CD4-positive, alpha-beta T cell (primary cell): ENCODE data around the gene BLZF1. TPM values are rescaled to one million over a fixed set of nuclear protein-coding genes. Genes with fewer than 3 reads are reported as not detected.

Source experiments
- ATAC-seq: fragments of 200-7000 bp; cut with Tn5 transposase; one replicate; pipeline ENCODE4 v1.10.0; 2022; ENCODE audit warnings: mild to moderate bottlenecking; ENCODE audit not compliant: poor library complexity
- CTCF ChIA-PET: fragments of 350-600 bp; sonication (Branson Sonifier 250); formaldehyde crosslinking; loops from one replicate; lab custom pipeline; 2021; ENCODE audit warnings: antibody characterized with exemption, inconsistent platforms; lab: Charles Lee
- POLR2A ChIA-PET: fragments of 350-600 bp; sonication (Branson Sonifier 250); formaldehyde crosslinking; loops from one replicate; lab custom pipeline; 2021; ENCODE audit warnings: antibody characterized with exemption, inconsistent platforms; lab: Charles Lee
- DNase-seq, 14 experiments: peaks; one replicate each; pipeline ENCODE4 v3.0.0-alpha.2; 2013 to 2020; ENCODE audit warnings: mixed read lengths in 2 of 14
- H3K27ac ChIP-seq, 2 donors: one replicate each; pipeline versions ENCODE4 v1.5.1 to v1.7.0; 2013; ENCODE audit warnings: low read length in 2 of 2, low read depth in 1 of 2, mild to moderate bottlenecking in 1 of 2
- H3K27me3 ChIP-seq, 2 experiments: 1 replicate in 1 of 2; 2 replicates in 1 of 2; pipeline versions ENCODE4 v1.6.1 to v1.7.0; 2013; ENCODE audit warnings: low read length in 2 of 2, control low read depth in 1 of 2, mild to moderate bottlenecking in 1 of 2, moderate library complexity in 1 of 2; ENCODE audit not compliant: insufficient read depth in 2 of 2, control insufficient read depth in 1 of 2
- H3K36me3 ChIP-seq: one replicate; pipeline ENCODE4 v1.6.1; 2013; ENCODE audit warnings: low read length, control low read depth; ENCODE audit not compliant: insufficient read depth
- H3K4me1 ChIP-seq: one replicate; pipeline ENCODE4 v1.6.1; 2013; ENCODE audit warnings: low read length, control low read depth; ENCODE audit not compliant: insufficient read depth
- H3K4me3 ChIP-seq: one replicate; pipeline ENCODE4 v1.5.1; 2013; ENCODE audit warnings: mild to moderate bottlenecking, low read length, moderate library complexity
- H3K9me3 ChIP-seq, 2 experiments: 1 replicate in 1 of 2; 2 replicates in 1 of 2; pipeline versions ENCODE4 v1.6.1 to v1.7.0; 2013; ENCODE audit warnings: low read length in 2 of 2, mild to moderate bottlenecking in 2 of 2, control low read depth in 1 of 2, moderate library complexity in 1 of 2; ENCODE audit not compliant: control insufficient read depth in 1 of 2, insufficient read depth in 1 of 2
- H3K27ac Mint-ChIP-seq: one replicate; pipeline ENCODE4 v1.8.0; 2020; ENCODE audit warnings: mixed read lengths
- H3K27me3 Mint-ChIP-seq: one replicate; pipeline ENCODE4 v1.8.0; 2021; ENCODE audit warnings: mixed read lengths
- H3K36me3 Mint-ChIP-seq: one replicate; pipeline ENCODE4 v1.8.0; 2021; ENCODE audit warnings: low read depth, mixed read lengths
- H3K4me1 Mint-ChIP-seq: one replicate; pipeline ENCODE4 v1.8.0; 2021; ENCODE audit warnings: low read depth, mixed read lengths
- H3K4me3 Mint-ChIP-seq: one replicate; pipeline ENCODE4 v1.8.0; 2020; ENCODE audit warnings: mild to moderate bottlenecking, mixed read lengths
- H3K9me3 Mint-ChIP-seq: one replicate; pipeline ENCODE4 v1.8.0; 2020; ENCODE audit warnings: mixed read lengths
- intact Hi-C, 2 experiments: fragments of 100-400 bp; cut with DNase I in 1 of 2; cut with micrococcal nuclease in 1 of 2; formaldehyde crosslinking; loops; one replicate each; pipeline versions ENCODE4 v1.15.1 to v1.9.0; 2023 to 2025; cut with DNase I, micrococcal nuclease
- total RNA-seq, 174 experiments: library from RNA in 2 of 174; stranded (reverse) in 2 of 174; gene quantifications; one replicate each; pipeline ENCODE4 v1.2.3 and lab custom pipeline; 2021 to 2026
- TF ChIP-seq, protein P1 (sequence below): fragments of 200-600 bp; IDR thresholded peaks from one replicate; pipeline ENCODE4 v1.8.0; 2022; ENCODE audit warnings: antibody characterized with exemption, mild to moderate bottlenecking

BLZF1 gene
- total RNA-seq, 2 experiments from 2014 or later = 10.0 to 10.6 TPM

DNA sequence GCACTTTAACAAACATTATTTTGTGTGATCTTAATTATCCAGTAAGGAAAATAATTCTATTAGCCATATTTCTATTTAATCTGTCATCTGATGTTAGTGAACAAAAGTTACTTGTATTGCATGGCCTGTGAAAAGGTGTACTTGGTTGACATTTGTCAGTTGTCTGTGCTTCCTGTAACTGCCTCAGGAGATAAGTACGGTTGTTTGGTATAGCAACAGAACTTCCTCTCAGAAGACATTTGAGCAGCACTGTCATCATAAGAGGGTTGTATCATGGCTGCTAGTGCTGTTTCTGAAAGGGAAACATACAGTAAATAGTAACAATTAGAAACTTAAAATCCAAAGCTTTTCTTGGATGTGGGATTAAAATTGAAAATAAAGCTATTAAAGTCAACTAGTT, 3.4 kb downstream of the BLZF1 start:
- no peaks in the 10 kb centered on the region for H3K9me3 Mint-ChIP-seq
- H3K4me1 Mint-ChIP-seq = peaks cover 27% of the 10 kb centered on the region
- Histone ChIP-seq H3K4me1 (peaks cover 5% of the 10 kb centered on the region), H3K27ac (no peak overlapping the region), H3K36me3 (peaks cover 28% of the 10 kb centered on the region), H3K27me3 (no peaks in the 10 kb centered on the region), H3K4me3 (no peak overlapping the region), H3K9me3 (no peaks in the 10 kb centered on the region)
- POLR2A ChIA-PET = no interaction called here
- H3K27ac Mint-ChIP-seq = peak overlapping the region; percentile 52
- H3K27me3 Mint-ChIP-seq = no peaks in the 10 kb centered on the region
- TF ChIP-seq, protein P1, sequence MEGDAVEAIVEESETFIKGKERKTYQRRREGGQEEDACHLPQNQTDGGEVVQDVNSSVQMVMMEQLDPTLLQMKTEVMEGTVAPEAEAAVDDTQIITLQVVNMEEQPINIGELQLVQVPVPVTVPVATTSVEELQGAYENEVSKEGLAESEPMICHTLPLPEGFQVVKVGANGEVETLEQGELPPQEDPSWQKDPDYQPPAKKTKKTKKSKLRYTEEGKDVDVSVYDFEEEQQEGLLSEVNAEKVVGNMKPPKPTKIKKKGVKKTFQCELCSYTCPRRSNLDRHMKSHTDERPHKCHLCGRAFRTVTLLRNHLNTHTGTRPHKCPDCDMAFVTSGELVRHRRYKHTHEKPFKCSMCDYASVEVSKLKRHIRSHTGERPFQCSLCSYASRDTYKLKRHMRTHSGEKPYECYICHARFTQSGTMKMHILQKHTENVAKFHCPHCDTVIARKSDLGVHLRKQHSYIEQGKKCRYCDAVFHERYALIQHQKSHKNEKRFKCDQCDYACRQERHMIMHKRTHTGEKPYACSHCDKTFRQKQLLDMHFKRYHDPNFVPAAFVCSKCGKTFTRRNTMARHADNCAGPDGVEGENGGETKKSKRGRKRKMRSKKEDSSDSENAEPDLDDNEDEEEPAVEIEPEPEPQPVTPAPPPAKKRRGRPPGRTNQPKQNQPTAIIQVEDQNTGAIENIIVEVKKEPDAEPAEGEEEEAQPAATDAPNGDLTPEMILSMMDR = no peak
- ATAC-seq (no peak), DNase-seq (peak in 3 of 14 experiments; percentile 34 to 54 (median 37))
- CTCF ChIA-PET = interaction anchor here (0.6 kb wide), 1 partner anchor 23 kb away, joined by 3 read pairs; no protein-coding TSS in a partner anchor
- intact Hi-C loops = loop anchor here in 1 of 2 experiments (5.0 to 10.0 kb wide), 2 partner anchors 1163 to 1434 kb away; partner anchors contain the start of genes DCAF6, GORAB and MPC2
- H3K4me3 Mint-ChIP-seq = peak overlapping the region; percentile 65
- peaks cover 40% of the 10 kb centered on the region for H3K36me3 Mint-ChIP-seq

DNA sequence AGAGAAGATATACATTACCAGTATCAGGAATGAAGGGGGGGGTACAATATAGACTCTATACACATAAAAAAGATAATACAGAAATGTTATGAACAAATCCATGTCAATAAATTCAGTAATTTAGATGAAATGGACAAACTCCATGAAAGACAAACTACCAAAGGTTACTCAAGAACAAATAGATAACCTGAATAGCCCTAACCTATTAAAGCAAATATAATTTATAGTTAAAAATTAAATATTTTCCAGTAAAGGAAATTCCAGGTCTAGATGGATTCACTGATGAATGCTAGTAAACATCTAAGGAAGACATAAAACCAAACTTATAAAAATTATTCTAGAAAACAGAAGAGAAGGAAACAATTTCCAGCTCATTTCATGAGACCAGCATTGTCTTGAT, 13.2 kb downstream of the BLZF1 start:
- H3K9me3 Mint-ChIP-seq = no peaks in the 10 kb centered on the region
- H3K27me3 ChIP-seq = no peaks in the 10 kb centered on the region
- H3K4me1 ChIP-seq = no peaks in the 10 kb centered on the region
- H3K36me3 Mint-ChIP-seq = peaks cover 30% of the 10 kb centered on the region
- no peaks in the 10 kb centered on the region for H3K9me3 ChIP-seq
- no peak overlapping the region for H3K27ac Mint-ChIP-seq
- peaks cover 86% of the 10 kb centered on the region for H3K36me3 ChIP-seq
- no peak for ATAC-seq
- POLR2A ChIA-PET = no interaction called here
- H3K27me3 Mint-ChIP-seq = no peaks in the 10 kb centered on the region
- peaks cover 8% of the 10 kb centered on the region for H3K4me1 Mint-ChIP-seq
- TF ChIP-seq, protein P1 = no peak
- no peak overlapping the region for H3K4me3 ChIP-seq
- CTCF ChIA-PET = no interaction called here
- H3K27ac ChIP-seq = no peak overlapping the region
- intact Hi-C loops = no loop called here
- DNase-seq = no peak
- no peak overlapping the region for H3K4me3 Mint-ChIP-seq

DNA sequence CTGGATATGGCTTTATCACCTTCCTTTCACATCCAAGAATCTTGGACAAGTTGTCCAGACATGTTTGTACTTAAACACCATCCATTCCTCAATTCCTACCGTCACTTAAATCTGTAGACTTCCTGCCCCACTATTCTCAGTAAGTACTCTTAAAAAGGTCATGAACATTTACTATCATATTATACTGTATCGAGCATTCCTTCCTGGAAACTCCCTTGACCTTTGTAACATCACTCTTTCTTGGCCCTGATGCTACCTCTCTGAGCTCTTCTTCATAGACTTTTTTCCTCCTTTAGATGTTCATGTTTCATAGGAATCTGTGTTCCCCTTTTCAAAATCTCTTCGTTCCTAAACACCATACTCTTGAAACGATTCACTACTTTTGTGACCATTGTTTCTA, 15.5 kb downstream of the BLZF1 start:
- DNase-seq (no peak), ATAC-seq (no peak)
- intact Hi-C loops = no loop called here
- H3K9me3 ChIP-seq = no peaks in the 10 kb centered on the region
- H3K27me3 Mint-ChIP-seq = no peaks in the 10 kb centered on the region
- H3K4me3 ChIP-seq = no peak overlapping the region
- peaks cover 22% of the 10 kb centered on the region for H3K36me3 Mint-ChIP-seq
- no peaks in the 10 kb centered on the region for H3K27me3 ChIP-seq
- H3K27ac ChIP-seq = no peak overlapping the region
- H3K4me3 Mint-ChIP-seq = no peak overlapping the region
- no peaks in the 10 kb centered on the region for H3K4me1 ChIP-seq
- peaks cover 84% of the 10 kb centered on the region for H3K36me3 ChIP-seq
- ChIA-PET CTCF (no interaction called here), POLR2A (no interaction called here)
- no peaks in the 10 kb centered on the region for H3K9me3 Mint-ChIP-seq
- TF ChIP-seq, protein P1 = no peak
- no peak overlapping the region for H3K27ac Mint-ChIP-seq
- peaks cover 5% of the 10 kb centered on the region for H3K4me1 Mint-ChIP-seq
